ENCODE results near the gene CEP112. TPM values are rescaled to one million over a fixed set of nuclear protein-coding genes. Genes with fewer than 3 reads are reported as not detected.
A peak's percentile ranks its signal among the peaks of the same experiment; 100 is the strongest.

The CEP112 gene
- total and polyA plus RNA-seq, 2 of the 13 experiments (the other 11 are each of a cell fraction or from before 2014, with no cell fraction given), result 1.2 to 3.4 TPM

GRCh38 chr17:66234611-66235010, 42.7 kb upstream of the CEP112 start:
- no peak for DNase-seq (ENCODE audit: low spot score)
- intact Hi-C loops (cut with micrococcal nuclease; ENCODE audit: unreplicated experiment), result no loop called here
- H3K4me1 ChIP-seq (ENCODE audit: insufficient read depth, low read length), result peaks cover 75% of the 10 kb centered on the region
- in situ Hi-C loops (cut with HindIII; ENCODE audit: extremely low pct_ligation_motif_present, low pct_unique_long_range_greater_than_20kb), result no loop called here
- ATAC-seq, result no peak
- H3K4me2 ChIP-seq (ENCODE audit: low read depth, low read length), result no peak overlapping the region
- FAIRE-seq, result no peak
- ChIA-PET CTCF (ENCODE audit: low intra/inter-chr PET ratio, low total read pairs) (no interaction called here), POLR2A (interaction anchor here (0.7 kb wide), 1 partner anchor 179 kb away, joined by 4 read pairs; no protein-coding TSS in a partner anchor)
- H3K27me3 ChIP-seq (ENCODE audit: control insufficient read depth in 1 of 2, insufficient read depth in 2 of 2, low read length in 2 of 2), result no peaks in the 10 kb centered on the region
- peak overlapping the region; percentile 65 for H3K27ac ChIP-seq (ENCODE audit: extremely low read length, insufficient read depth, low read length)
- TF ChIP-seq ZNF773 (CRISPR knock-in tag; IDR thresholded peaks at IDR 0.05; ENCODE audit: borderline replicate concordance), result no peak
- TF ChIP-seq, protein P1, sequence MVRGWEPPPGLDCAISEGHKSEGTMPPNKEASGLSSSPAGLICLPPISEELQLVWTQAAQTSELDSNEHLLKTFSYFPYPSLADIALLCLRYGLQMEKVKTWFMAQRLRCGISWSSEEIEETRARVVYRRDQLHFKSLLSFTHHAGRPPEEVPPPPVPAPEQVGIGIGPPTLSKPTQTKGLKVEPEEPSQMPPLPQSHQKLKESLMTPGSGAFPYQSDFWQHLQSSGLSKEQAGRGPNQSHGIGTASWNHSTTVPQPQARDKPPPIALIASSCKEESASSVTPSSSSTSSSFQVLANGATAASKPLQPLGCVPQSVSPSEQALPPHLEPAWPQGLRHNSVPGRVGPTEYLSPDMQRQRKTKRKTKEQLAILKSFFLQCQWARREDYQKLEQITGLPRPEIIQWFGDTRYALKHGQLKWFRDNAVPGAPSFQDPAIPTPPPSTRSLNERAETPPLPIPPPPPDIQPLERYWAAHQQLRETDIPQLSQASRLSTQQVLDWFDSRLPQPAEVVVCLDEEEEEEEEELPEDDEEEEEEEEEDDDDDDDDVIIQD (CRISPR knock-in tag; IDR thresholded peaks at IDR 0.05; ENCODE audit: low read depth), result 0 out of 2 replicates have a peak, but pooled peaks have one; percentile 8
- no peak for TF ChIP-seq NONO (IDR thresholded peaks at IDR 0.05)
- 0 out of 2 replicates have a peak, but pooled peaks have one; percentile 11 for TF ChIP-seq NONO (CRISPR knock-in tag; conservative IDR thresholded peaks at IDR 0.05)
- no peak for TF ChIP-seq ZNF747 (CRISPR knock-in tag; IDR thresholded peaks at IDR 0.05; ENCODE audit: borderline replicate concordance)
- TF ChIP-seq SRSF1 (optimal IDR thresholded peaks at IDR 0.05; ENCODE audit: low read depth, low read length), result no peak
- no peak for TF ChIP-seq POGZ (CRISPR knock-in tag; IDR thresholded peaks at IDR 0.05)
- TF ChIP-seq, protein P2, sequence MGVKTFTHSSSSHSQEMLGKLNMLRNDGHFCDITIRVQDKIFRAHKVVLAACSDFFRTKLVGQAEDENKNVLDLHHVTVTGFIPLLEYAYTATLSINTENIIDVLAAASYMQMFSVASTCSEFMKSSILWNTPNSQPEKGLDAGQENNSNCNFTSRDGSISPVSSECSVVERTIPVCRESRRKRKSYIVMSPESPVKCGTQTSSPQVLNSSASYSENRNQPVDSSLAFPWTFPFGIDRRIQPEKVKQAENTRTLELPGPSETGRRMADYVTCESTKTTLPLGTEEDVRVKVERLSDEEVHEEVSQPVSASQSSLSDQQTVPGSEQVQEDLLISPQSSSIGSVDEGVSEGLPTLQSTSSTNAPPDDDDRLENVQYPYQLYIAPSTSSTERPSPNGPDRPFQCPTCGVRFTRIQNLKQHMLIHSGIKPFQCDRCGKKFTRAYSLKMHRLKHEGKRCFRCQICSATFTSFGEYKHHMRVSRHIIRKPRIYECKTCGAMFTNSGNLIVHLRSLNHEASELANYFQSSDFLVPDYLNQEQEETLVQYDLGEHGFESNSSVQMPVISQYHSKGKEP (CRISPR knock-in tag; IDR thresholded peaks at IDR 0.05), result no peak
- no peak for TF ChIP-seq MYC (CRISPR knock-in tag; IDR thresholded peaks at IDR 0.05; ENCODE audit: borderline replicate concordance)
- TF ChIP-seq ZNF644 (CRISPR knock-in tag; IDR thresholded peaks at IDR 0.05; ENCODE audit: low read depth), result no peak
- TF ChIP-seq, protein P3, sequence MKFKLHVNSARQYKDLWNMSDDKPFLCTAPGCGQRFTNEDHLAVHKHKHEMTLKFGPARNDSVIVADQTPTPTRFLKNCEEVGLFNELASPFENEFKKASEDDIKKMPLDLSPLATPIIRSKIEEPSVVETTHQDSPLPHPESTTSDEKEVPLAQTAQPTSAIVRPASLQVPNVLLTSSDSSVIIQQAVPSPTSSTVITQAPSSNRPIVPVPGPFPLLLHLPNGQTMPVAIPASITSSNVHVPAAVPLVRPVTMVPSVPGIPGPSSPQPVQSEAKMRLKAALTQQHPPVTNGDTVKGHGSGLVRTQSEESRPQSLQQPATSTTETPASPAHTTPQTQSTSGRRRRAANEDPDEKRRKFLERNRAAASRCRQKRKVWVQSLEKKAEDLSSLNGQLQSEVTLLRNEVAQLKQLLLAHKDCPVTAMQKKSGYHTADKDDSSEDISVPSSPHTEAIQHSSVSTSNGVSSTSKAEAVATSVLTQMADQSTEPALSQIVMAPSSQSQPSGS (CRISPR knock-in tag; IDR thresholded peaks at IDR 0.05), result no peak
- no peak overlapping the region for H3K9ac ChIP-seq (ENCODE audit: insufficient read depth, low read depth, low read length)
- no peaks in the 10 kb centered on the region for H4K20me1 ChIP-seq (ENCODE audit: insufficient read depth, low read length)
- H3K36me3 ChIP-seq (replicated peaks in 1 of 2; ENCODE audit: control insufficient read depth in 1 of 2, insufficient read depth in 2 of 2, low read length in 2 of 2), result no peaks in the 10 kb centered on the region
- H2AFZ ChIP-seq (ENCODE audit: low read length), result no peak overlapping the region
- no TSS peak for BruUV-seq (replicated peaks)
- H3K9me3 ChIP-seq (ENCODE audit: low read length), result no peaks in the 10 kb centered on the region
- no peaks in the 10 kb centered on the region for H3K79me2 ChIP-seq (ENCODE audit: insufficient read depth, low read length)
- whole genome bisulfite sequencing (ENCODE audit: low lambda C conversion rate), result 96% methylated on average over 3 of the region's 3 CpGs
- no peak overlapping the region for H3K4me3 ChIP-seq (replicated peaks in 1 of 3; ENCODE audit: insufficient read depth in 1 of 3, low read depth in 2 of 3, low read length in 3 of 3)

Measured in HepG2 (cell line).